SK-N-MC (cell line): Measurements from ENCODE around the gene DNASE1.

Experiments
- EZH2 ChIP-seq: fragments of 200-600 bp; sonication (generic); IDR thresholded peaks from one replicate; pipeline ENCODE4 v1.6.1; 2017; ENCODE audit warnings: antibody characterized with exemption
- FOXP2 ChIP-seq: optimal IDR thresholded peaks from 2 replicates; pipeline ENCODE3; 2011; ENCODE audit warnings: mild to moderate bottlenecking, moderate library complexity; ENCODE audit not compliant: insufficient read depth; ENCODE audit errors: extremely low read length, control extremely low read depth
- POLR2AphosphoS5 ChIP-seq: IDR thresholded peaks from 2 replicates; pipeline ENCODE4 v1.6.1; 2012; ENCODE audit warnings: mild to moderate bottlenecking, low read depth, low read length, borderline replicate concordance

DNA sequence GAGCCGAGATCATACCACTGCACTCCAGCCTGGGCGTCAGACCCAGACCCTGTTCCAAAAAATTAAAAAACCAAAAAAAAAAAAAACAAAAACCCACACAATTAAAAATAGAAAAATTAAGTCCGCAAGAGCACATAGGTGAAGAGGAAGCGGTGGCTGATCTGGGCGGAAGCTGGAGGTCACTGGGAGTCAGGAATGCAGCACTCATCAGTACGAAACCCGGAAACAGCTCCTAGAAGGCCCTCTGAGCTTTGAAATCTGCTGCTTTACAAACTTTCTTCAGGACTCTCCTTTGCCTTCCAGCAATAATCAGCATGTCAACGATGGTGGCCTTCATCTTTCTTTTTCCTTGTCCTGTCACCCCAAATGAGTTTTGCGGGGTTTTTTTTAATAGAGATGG, 33.3 kb downstream of the DNASE1 start:
- TF ChIP-seq POLR2AphosphoS5 (no peak), EZH2 (no peak), FOXP2 (no peak)
